ENCODE data around the gene HIGD1B.

Gene HIGD1B

DNA sequence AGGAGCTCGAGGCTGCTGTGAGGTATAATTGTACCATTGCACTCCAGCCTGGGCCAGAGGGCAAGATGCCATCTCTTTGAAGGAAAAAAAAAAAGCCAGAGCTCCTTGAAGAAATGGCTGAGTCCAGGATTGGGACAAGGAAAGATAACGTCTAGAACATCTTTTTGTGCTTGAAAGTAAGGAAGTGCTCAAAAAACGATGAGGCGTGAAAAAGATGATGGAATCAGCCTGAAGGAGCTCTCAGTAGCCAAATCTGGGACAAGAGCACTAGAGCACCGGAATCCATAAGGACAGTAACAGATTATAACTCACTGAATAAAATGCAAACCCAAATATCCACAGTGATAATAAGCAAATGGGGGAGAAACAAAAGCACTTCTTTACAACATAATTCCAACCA is 29.4 kb downstream of the HIGD1B start (continued):
- TF ChIP-seq ZNF555 (tag by site-specific recombination; conservative IDR thresholded peaks at IDR 0.05) = no peak

DNA sequence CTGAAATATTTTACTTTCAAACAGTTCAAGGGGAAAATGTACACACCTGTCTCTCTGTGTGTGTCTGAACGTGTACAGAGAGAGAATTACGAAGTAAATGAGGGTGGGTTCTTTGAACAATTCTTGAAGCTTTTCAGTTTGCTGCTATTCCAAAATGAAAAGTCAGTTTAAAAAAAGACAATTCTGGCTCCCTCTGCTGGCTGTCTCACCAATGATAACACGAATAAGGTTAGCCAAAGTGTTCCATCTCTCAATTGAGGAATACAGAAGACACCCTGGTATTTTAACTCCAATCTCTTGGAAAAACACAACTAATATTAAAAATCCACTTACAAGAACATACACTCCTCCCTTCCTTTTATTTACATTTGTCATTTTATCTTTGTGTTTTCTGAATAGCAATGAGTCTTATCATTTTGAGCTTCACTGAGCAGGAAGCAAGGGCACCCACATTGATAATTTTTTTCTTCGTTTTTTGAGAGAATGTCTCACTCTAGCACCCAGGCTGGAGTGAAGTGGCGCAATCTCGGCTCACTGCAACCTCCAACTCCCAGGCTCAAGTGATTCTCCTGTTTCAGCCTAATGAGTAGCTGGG is 31.0 kb downstream of the HIGD1B start:
- CTCF ChIA-PET = interaction anchor here (0.6 to 13.6 kb wide), 37 partner anchors 9 to 1879 kb away, joined by 3 to 221 read pairs (median 5); partner anchors contain the start of genes EFTUD2 and HIGD1B
- Histone ChIP-seq H3K36me3 (ENCODE audit: control insufficient read depth in 2 of 2, insufficient read depth in 1 of 2, low read length in 2 of 2) (peaks cover 85 to 91% of the 10 kb centered on the region in 2 experiments), H3K9me3 (ENCODE audit: control insufficient read depth, insufficient read depth, low read depth, low read length) (no peaks in the 10 kb centered on the region), H3K27ac (ENCODE audit: extremely low read depth, low read depth, low read length) (no peak overlapping the region), H3K4me3 (ENCODE audit: low read depth, low read length) (no peak overlapping the region), H3K4me1 (ENCODE audit: control insufficient read depth, insufficient read depth, low read length) (no peaks in the 10 kb centered on the region)
- TF ChIP-seq, protein P1, sequence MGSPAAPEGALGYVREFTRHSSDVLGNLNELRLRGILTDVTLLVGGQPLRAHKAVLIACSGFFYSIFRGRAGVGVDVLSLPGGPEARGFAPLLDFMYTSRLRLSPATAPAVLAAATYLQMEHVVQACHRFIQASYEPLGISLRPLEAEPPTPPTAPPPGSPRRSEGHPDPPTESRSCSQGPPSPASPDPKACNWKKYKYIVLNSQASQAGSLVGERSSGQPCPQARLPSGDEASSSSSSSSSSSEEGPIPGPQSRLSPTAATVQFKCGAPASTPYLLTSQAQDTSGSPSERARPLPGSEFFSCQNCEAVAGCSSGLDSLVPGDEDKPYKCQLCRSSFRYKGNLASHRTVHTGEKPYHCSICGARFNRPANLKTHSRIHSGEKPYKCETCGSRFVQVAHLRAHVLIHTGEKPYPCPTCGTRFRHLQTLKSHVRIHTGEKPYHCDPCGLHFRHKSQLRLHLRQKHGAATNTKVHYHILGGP (tag by site-specific recombination; IDR thresholded peaks at IDR 0.05) = no peak
- TF ChIP-seq ZNF37A (tag by site-specific recombination; IDR thresholded peaks at IDR 0.05) = no peak
- no peak for TF ChIP-seq ZNF776 (tag by site-specific recombination; IDR thresholded peaks at IDR 0.05; ENCODE audit: borderline replicate concordance)
- 0 out of 2 replicates have a peak, but pooled peaks have one; percentile 52 for TF ChIP-seq ZNF660 (tag by site-specific recombination; IDR thresholded peaks at IDR 0.05)
- no peak for TF ChIP-seq YY1 (tag by site-specific recombination; IDR thresholded peaks at IDR 0.05)
- TF ChIP-seq ZNF16 (tag by site-specific recombination; IDR thresholded peaks at IDR 0.05; ENCODE audit: low read depth) = no peak
- TF ChIP-seq ZNF654 (tag by site-specific recombination; IDR thresholded peaks at IDR 0.05; ENCODE audit: low read depth) = peak; percentile 38
- TF ChIP-seq ZNF560 (tag by site-specific recombination; IDR thresholded peaks at IDR 0.05; ENCODE audit: borderline replicate concordance) = no peak
- POLR2A ChIA-PET = interaction anchor here (1.3 to 1.7 kb wide), 3 partner anchors 20 to 103 kb away, joined by 3 to 9 read pairs (median 4); partner anchors contain the start of gene EFTUD2

DNA sequence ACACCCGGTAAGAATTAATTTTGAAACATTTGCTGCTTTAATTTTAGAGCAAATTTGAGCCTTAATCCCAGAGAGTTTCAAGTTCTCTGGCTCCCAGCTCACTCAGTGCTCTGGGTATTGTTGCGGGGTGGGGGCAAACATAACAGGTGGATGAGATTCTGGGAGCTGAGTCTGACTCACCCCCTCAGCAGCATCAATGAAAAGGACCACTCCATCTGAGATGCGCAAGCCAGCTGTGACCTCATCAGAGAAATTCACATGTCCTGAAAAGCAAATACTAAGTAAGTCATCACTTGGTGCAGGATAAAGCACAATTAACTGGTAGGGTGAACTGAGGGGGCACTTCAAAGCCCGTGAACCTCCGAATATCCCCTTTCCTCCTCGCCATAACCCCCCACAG is 31.7 kb downstream of the HIGD1B start:
- H3K4me1 ChIP-seq (ENCODE audit: control insufficient read depth, insufficient read depth, low read length) = no peaks in the 10 kb centered on the region
- no peak overlapping the region for H3K27ac ChIP-seq (ENCODE audit: extremely low read depth, low read depth, low read length)
- ChIA-PET POLR2A (interaction anchor here (1.3 to 1.7 kb wide), 3 partner anchors 20 to 104 kb away, joined by 3 to 9 read pairs (median 4); partner anchors contain the start of gene EFTUD2), CTCF (interaction anchor here (0.6 to 13.6 kb wide), 25 partner anchors 9 to 220 kb away, joined by 3 to 221 read pairs (median 6); partner anchors contain the start of gene EFTUD2)
- no peak overlapping the region for H3K4me3 ChIP-seq (ENCODE audit: low read depth, low read length)
- peak; percentile 48; the same call in 1 of the 2 replicates for TF ChIP-seq SCRT2 (tag by site-specific recombination; IDR thresholded peaks at IDR 0.05)
- TF ChIP-seq, protein P2, sequence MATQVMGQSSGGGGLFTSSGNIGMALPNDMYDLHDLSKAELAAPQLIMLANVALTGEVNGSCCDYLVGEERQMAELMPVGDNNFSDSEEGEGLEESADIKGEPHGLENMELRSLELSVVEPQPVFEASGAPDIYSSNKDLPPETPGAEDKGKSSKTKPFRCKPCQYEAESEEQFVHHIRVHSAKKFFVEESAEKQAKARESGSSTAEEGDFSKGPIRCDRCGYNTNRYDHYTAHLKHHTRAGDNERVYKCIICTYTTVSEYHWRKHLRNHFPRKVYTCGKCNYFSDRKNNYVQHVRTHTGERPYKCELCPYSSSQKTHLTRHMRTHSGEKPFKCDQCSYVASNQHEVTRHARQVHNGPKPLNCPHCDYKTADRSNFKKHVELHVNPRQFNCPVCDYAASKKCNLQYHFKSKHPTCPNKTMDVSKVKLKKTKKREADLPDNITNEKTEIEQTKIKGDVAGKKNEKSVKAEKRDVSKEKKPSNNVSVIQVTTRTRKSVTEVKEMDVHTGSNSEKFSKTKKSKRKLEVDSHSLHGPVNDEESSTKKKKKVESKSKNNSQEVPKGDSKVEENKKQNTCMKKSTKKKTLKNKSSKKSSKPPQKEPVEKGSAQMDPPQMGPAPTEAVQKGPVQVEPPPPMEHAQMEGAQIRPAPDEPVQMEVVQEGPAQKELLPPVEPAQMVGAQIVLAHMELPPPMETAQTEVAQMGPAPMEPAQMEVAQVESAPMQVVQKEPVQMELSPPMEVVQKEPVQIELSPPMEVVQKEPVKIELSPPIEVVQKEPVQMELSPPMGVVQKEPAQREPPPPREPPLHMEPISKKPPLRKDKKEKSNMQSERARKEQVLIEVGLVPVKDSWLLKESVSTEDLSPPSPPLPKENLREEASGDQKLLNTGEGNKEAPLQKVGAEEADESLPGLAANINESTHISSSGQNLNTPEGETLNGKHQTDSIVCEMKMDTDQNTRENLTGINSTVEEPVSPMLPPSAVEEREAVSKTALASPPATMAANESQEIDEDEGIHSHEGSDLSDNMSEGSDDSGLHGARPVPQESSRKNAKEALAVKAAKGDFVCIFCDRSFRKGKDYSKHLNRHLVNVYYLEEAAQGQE (tag by site-specific recombination; IDR thresholded peaks at IDR 0.05) = no peak
- no peak for TF ChIP-seq ZNF426 (tag by site-specific recombination; IDR thresholded peaks at IDR 0.05)
- TF ChIP-seq, protein P3, sequence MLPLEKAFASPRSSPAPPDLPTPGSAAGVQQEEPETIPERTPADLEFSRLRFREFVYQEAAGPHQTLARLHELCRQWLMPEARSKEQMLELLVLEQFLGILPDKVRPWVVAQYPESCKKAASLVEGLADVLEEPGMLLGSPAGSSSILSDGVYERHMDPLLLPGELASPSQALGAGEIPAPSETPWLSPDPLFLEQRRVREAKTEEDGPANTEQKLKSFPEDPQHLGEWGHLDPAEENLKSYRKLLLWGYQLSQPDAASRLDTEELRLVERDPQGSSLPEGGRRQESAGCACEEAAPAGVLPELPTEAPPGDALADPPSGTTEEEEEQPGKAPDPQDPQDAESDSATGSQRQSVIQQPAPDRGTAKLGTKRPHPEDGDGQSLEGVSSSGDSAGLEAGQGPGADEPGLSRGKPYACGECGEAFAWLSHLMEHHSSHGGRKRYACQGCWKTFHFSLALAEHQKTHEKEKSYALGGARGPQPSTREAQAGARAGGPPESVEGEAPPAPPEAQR (tag by site-specific recombination; IDR thresholded peaks at IDR 0.05) = no peak
- TF ChIP-seq, protein P4, sequence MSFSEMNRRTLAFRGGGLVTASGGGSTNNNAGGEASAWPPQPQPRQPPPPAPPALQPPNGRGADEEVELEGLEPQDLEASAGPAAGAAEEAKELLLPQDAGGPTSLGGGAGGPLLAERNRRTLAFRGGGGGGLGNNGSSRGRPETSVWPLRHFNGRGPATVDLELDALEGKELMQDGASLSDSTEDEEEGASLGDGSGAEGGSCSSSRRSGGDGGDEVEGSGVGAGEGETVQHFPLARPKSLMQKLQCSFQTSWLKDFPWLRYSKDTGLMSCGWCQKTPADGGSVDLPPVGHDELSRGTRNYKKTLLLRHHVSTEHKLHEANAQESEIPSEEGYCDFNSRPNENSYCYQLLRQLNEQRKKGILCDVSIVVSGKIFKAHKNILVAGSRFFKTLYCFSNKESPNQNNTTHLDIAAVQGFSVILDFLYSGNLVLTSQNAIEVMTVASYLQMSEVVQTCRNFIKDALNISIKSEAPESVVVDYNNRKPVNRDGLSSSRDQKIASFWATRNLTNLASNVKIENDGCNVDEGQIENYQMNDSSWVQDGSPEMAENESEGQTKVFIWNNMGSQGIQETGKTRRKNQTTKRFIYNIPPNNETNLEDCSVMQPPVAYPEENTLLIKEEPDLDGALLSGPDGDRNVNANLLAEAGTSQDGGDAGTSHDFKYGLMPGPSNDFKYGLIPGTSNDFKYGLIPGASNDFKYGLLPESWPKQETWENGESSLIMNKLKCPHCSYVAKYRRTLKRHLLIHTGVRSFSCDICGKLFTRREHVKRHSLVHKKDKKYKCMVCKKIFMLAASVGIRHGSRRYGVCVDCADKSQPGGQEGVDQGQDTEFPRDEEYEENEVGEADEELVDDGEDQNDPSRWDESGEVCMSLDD (tag by site-specific recombination; IDR thresholded peaks at IDR 0.05) = no peak
- no peaks in the 10 kb centered on the region for H3K9me3 ChIP-seq (ENCODE audit: control insufficient read depth, insufficient read depth, low read depth, low read length)
- H3K36me3 ChIP-seq (ENCODE audit: control insufficient read depth in 2 of 2, insufficient read depth in 1 of 2, low read length in 2 of 2) = peaks cover 85 to 93% of the 10 kb centered on the region in 2 experiments
